Activated gamma-delta T cell treated with Interleukin-2 at 50 U/mL for 16 hours (primary cell): Measurements from ENCODE around the gene PLCB1.

Experiments
- DNase-seq: peaks from one replicate; pipeline ENCODE4 v3.0.0-alpha.2; 2020

PLCB1 gene

DNA sequence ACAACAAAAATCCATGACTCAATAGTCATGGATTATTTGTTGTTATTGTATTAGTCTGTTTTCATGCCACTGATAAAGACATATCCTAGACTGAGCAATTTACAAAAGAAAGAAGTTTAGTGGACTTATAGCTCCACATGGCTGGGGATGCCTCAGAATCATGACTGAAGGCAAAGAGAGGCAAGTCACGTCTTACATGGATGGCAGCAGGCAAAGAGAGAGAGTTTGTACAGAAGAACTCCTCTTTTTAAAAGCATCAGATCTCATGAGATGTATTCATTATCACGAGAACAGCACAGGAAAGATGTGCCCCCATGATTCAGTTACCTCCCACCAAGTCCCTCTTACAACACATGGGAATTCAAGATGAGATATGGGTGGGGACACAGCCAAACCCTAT is 792.5 kb downstream of the PLCB1 start:
- DNase-seq = no peak

DNA sequence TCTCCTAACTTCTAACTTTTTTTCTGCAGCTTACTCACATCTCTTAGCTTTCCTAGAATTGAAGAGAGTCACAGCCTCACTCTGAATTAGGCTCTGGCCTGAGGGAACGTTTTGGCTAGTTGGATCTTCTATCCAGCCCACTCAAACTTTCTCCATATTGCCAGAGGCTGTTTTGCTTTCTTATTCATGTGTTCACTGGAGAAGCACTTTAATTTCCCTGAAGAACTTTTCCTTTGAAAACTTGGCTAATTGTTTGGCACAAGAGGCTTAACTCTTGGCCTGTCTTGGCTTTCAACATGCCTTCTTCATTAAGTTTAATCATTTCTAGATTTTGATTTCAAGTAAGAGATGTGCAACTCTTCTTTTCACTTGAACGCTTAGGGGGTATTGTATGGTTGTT is 798.7 kb downstream of the PLCB1 start:
- no peak for DNase-seq

DNA sequence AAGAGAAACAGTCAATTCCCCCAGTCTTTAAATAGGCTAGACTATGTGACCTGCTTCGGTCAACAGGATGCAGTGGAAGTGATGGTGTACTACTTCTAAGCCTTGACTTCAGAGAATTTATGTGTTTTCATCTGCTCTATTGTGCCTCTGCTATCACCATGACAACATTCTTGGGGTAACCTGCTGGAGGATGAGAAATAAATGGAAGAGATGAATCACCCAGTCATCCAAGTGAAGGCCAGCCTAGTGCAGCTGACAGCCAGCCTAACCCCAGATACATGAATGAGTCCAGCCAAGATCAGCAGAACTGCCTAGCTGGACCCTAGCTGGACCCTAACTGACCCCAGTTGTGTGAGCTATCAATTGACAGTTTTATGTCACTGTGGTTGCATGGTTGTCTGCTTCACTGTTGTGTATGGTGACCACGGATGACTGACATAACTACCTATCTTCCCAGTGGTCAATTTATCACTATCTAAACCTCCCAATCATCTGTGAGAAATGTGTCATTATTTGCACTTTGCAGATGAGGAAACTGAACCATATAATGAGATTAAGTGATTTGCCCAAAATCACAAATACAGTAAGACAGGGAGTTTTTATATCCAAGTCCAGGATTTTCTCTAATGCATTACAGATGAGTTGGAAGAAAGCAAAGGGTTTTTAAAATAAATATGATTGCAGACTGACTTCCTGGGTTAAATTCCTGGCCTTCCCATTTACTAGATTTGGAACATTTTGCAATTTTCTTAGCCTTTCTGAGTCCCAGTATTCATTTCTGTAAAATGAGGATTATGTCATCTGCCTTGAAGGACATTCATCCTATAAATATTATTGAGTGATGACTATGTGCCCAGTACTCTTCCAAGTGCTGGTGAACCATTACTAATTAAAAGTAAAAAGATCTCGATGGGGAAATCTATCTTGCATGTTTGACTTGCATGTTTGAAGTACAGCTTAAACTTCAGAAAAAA is 800.4 kb downstream of the PLCB1 start:
- no peak for DNase-seq

DNA sequence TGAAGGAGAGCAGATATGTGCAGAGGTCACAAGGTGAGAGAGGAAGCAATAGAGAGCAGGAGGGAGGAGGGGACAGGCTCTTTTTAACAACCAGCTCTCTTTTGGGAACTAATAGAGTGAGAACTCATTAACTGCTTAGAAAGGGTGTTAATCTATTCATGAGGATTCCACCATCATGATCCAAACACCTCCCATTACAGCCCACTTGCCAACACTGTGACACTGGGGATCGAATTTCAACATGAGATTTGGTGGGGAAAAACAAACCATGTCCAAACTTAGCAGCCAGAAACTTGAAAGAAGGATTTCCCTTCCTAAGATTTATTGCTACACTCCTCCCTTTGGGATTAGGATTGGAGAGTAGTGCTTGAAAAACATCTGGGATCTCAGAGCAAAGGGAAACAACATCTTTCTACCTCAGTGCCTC is 801.3 kb downstream of the PLCB1 start:
- DNase-seq = no peak

DNA sequence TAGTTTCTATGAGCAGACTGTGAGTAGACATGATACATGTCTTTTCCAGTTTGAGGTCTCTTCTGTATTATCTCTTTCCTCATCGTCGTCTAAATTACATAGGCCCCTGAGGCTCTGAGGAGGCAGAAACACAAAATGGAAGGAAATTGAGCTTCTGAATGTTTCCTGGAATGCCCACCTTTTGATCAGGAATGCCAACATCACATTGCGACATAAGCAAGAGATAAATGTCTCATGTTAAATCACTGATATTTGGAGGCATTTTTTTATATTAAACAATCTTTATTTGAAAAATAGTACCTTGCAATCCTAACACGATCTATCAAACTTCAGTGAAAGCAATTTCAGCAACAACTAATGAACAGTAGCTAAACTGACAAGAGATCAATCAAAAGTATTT is 802.3 kb downstream of the PLCB1 start:
- DNase-seq = no peak
